Stimulated activated CD4-positive, alpha-beta T cell treated with anti-CD3 and anti-CD28 coated beads, Interleukin-4, amount 100 ng/mL, for 4 hours (primary cell): Measurements from ENCODE around the gene GNG5.
"Not testable (repeated sequence)": the region's sequence is repeated elsewhere in the genome, so short reads cannot be mapped to it uniquely, and the experiment has no call there.

Experiments
- DNase-seq, 2 experiments: peaks; one replicate each; pipeline ENCODE4 v3.0.0-alpha.2; 2020

GNG5 gene

GRCh38 chr1:84506002-84506728 is at the start of gene GNG5, which contains the start of gene SPATA1:
Gene GNG5, minus strand, starts transcription at chr1:84506581. Its CDS starts 490 bp downstream, at chr1:84506091.
Gene SPATA1, plus strand, starts transcription at chr1:84506386. Its CDS starts 9,974 bp downstream, at chr1:84516360.
- DNase-seq: peak; percentile 98

- DNase-seq: no peak
Measured at GRCh38 chr1:84550826-84551225, 44.4 kb upstream of the GNG5 start.

- DNase-seq: no peak
Measured at GRCh38 chr1:84541679-84542078, 35.3 kb upstream of the GNG5 start.

- no peak for DNase-seq
Measured at GRCh38 chr1:84540759-84541158, 34.4 kb upstream of the GNG5 start.

GRCh38 chr1:84539972-84540371 is 33.6 kb upstream of the GNG5 start:
- DNase-seq: no peak

GRCh38 chr1:84538599-84538998 is 32.2 kb upstream of the GNG5 start:
- DNase-seq: no peak

- no peak for DNase-seq
Measured at GRCh38 chr1:84525779-84526178, 19.4 kb upstream of the GNG5 start.

GRCh38 chr1:84524590-84524989 is 18.2 kb upstream of the GNG5 start:
- DNase-seq: no peak

- no peak for DNase-seq
Measured at GRCh38 chr1:84510668-84511067, 4.3 kb upstream of the GNG5 start.

GRCh38 chr1:84510165-84510564 is 3.8 kb upstream of the GNG5 start:
- DNase-seq: no peak

GRCh38 chr1:84509029-84509428 is 2.6 kb upstream of the GNG5 start:
- DNase-seq: no peak

GRCh38 chr1:84508510-84508909 is 2.1 kb upstream of the GNG5 start:
- DNase-seq: no peak

- DNase-seq: not testable (repeated sequence)
Measured at GRCh38 chr1:84507887-84508286, 1.5 kb upstream of the GNG5 start.

GRCh38 chr1:84506729-84507453 is 510 bp upstream of the GNG5 start:
- no peak for DNase-seq

- no peak for DNase-seq
Measured at GRCh38 chr1:84505493-84506001, 834 bp downstream of the GNG5 start.

- no peak for DNase-seq
Measured at GRCh38 chr1:84504580-84505492, 1.5 kb downstream of the GNG5 start.

GRCh38 chr1:84502927-84503326 is 3.5 kb downstream of the GNG5 start:
- DNase-seq: no peak

- no peak for DNase-seq
Measured at GRCh38 chr1:84497631-84498275, 8.6 kb downstream of the GNG5 start.

- DNase-seq: no peak
Measured at GRCh38 chr1:84496498-84496897, 9.9 kb downstream of the GNG5 start.

GRCh38 chr1:84493747-84494146 is 12.6 kb downstream of the GNG5 start:
- DNase-seq: no peak

GRCh38 chr1:84492726-84493125 is 13.7 kb downstream of the GNG5 start:
- DNase-seq: no peak

GRCh38 chr1:84489766-84490165 is 16.6 kb downstream of the GNG5 start:
- no peak for DNase-seq

- no peak for DNase-seq
Measured at GRCh38 chr1:84488107-84488506, 18.3 kb downstream of the GNG5 start.
